ENCODE data around the gene MMP1. TPM values are rescaled to one million over a fixed set of nuclear protein-coding genes. Genes with fewer than 3 reads are reported as not detected.

Gene MMP1
- total RNA-seq, 2 experiments from 2014 or later = not detected

DNA sequence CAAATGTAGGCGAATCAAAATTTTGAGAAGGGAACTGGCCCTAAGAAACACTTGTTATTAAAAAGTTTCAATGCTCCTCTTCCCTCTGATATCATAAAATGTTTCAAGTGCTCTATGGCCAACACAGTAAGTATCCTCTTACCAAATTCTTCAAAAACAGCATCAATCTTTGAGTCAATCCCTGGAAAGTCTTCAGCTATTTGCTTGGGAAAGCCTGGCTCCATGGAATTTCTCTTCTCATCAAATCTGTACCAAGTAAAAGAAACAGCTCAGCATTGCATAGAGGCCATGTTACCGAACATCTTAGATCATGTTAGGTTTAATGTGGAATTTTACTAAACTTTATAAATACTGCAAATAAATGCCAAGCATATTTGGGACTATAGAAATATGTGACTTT is 39.2 kb upstream of the MMP1 start:
- intact Hi-C loops (cut with DNase I, micrococcal nuclease) = no loop called here
- CTCF ChIA-PET = no interaction called here

DNA sequence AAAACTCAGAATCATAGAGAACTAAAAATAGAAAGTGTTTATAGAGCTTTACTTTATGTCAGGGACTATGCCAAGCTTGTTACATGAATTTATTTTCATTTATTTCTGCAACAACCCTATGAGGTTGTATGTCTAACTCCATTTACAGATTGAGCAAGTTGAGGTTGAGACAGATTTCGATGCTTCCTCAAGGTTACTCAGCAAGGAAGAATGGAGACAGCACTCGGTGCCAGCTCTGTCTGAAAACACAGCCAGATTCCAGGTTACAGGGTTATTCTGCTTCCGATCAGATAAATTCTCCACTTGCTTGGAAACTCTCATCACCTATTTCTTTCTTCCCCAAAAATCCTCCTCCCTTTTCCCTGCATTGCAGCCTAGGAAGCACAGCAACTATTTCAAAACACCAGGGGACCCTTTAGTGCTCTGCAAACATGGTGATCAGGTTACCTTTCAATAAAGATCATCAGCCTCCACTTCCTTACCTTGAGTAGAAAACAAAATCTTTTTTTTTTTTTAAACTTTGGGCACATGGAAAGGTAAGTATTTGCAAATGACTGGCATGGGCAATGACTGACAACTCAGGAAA is 38.4 kb upstream of the MMP1 start:
- peaks cover 0 to 2% of the 10 kb centered on the region in 2 experiments for H3K9me3 ChIP-seq (ENCODE audit: control insufficient read depth in 1 of 2, insufficient read depth in 1 of 2, low read length in 2 of 2)
- Mint-ChIP-seq H3K9me3 (no peaks in the 10 kb centered on the region), H3K36me3 (ENCODE audit: low read depth) (no peaks in the 10 kb centered on the region), H3K4me1 (ENCODE audit: low read depth) (no peaks in the 10 kb centered on the region), H3K4me3 (no peak overlapping the region), H3K27ac (no peak overlapping the region), H3K27me3 (peaks cover 19% of the 10 kb centered on the region)
- H3K27ac ChIP-seq (ENCODE audit: low read depth in 1 of 2, low read length in 2 of 2) = no peak overlapping the region
- no peak for DNase-seq
- peaks cover 6 to 8% of the 10 kb centered on the region in 2 experiments for H3K27me3 ChIP-seq (ENCODE audit: control insufficient read depth in 1 of 2, insufficient read depth in 2 of 2, low read length in 2 of 2)
- TF ChIP-seq, protein P1, sequence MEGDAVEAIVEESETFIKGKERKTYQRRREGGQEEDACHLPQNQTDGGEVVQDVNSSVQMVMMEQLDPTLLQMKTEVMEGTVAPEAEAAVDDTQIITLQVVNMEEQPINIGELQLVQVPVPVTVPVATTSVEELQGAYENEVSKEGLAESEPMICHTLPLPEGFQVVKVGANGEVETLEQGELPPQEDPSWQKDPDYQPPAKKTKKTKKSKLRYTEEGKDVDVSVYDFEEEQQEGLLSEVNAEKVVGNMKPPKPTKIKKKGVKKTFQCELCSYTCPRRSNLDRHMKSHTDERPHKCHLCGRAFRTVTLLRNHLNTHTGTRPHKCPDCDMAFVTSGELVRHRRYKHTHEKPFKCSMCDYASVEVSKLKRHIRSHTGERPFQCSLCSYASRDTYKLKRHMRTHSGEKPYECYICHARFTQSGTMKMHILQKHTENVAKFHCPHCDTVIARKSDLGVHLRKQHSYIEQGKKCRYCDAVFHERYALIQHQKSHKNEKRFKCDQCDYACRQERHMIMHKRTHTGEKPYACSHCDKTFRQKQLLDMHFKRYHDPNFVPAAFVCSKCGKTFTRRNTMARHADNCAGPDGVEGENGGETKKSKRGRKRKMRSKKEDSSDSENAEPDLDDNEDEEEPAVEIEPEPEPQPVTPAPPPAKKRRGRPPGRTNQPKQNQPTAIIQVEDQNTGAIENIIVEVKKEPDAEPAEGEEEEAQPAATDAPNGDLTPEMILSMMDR (IDR thresholded peaks at IDR 0.05) = no peak
- intact Hi-C loops (cut with DNase I, micrococcal nuclease) = no loop called here
- no peak overlapping the region for H3K4me3 ChIP-seq (ENCODE audit: low read length)
- H3K4me1 ChIP-seq (ENCODE audit: insufficient read depth, low read length) = no peaks in the 10 kb centered on the region
- POLR2A ChIA-PET = no interaction called here
- ATAC-seq (ENCODE audit: poor library complexity) = no peak
- H3K36me3 ChIP-seq (ENCODE audit: insufficient read depth, low read length) = no peaks in the 10 kb centered on the region
- CTCF ChIA-PET = no interaction called here

More for the DNA sequence above, 39.2 kb upstream of the MMP1 start:
- ATAC-seq (ENCODE audit: poor library complexity) (no peak), DNase-seq (no peak)
- TF ChIP-seq, protein P1 (IDR thresholded peaks at IDR 0.05) = no peak
- H3K36me3 Mint-ChIP-seq (ENCODE audit: low read depth) = no peaks in the 10 kb centered on the region
- peaks cover 14% of the 10 kb centered on the region for H3K27me3 Mint-ChIP-seq
- Histone ChIP-seq H3K27ac (ENCODE audit: low read depth in 1 of 2, low read length in 2 of 2) (no peak overlapping the region), H3K9me3 (ENCODE audit: control insufficient read depth in 1 of 2, insufficient read depth in 1 of 2, low read length in 2 of 2) (no peaks in the 10 kb centered on the region), H3K27me3 (ENCODE audit: control insufficient read depth in 1 of 2, insufficient read depth in 2 of 2, low read length in 2 of 2) (peaks cover 1 to 3% of the 10 kb centered on the region in 2 experiments), H3K4me1 (ENCODE audit: insufficient read depth, low read length) (no peaks in the 10 kb centered on the region), H3K4me3 (ENCODE audit: low read length) (no peak overlapping the region), H3K36me3 (ENCODE audit: insufficient read depth, low read length) (no peaks in the 10 kb centered on the region)
- H3K27ac Mint-ChIP-seq = no peak overlapping the region
- POLR2A ChIA-PET = no interaction called here
- H3K4me3 Mint-ChIP-seq = no peak overlapping the region
- no peaks in the 10 kb centered on the region for H3K9me3 Mint-ChIP-seq
- no peaks in the 10 kb centered on the region for H3K4me1 Mint-ChIP-seq (ENCODE audit: low read depth)

DNA sequence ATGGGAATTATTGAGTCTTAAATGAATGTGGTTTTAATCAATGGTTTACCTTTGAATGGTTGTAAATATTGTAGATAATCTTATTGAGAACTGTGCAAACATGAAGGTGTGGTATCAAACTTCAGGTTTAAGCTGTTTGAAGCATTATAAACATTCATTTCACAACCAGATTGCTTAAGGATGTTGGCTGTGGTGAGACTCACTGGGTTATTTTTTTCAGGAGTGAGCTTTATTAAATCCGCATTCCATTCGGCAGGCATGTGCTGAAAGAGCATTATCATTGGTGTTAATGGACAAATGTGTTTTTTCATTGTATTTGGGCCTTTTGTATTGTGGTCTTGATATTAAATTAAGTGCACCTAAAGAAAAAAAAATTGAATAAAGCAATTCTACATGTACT is 35.8 kb upstream of the MMP1 start:
- peaks cover 38% of the 10 kb centered on the region for H3K27me3 Mint-ChIP-seq

More for the DNA sequence above, 35.8 kb upstream of the MMP1 start:
- H3K27ac ChIP-seq (ENCODE audit: low read depth in 1 of 2, low read length in 2 of 2) = no peak overlapping the region
- H3K4me1 ChIP-seq (ENCODE audit: insufficient read depth, low read length) = no peaks in the 10 kb centered on the region
- H3K9me3 ChIP-seq (ENCODE audit: control insufficient read depth in 1 of 2, insufficient read depth in 1 of 2, low read length in 2 of 2) = peaks cover 0 to 4% of the 10 kb centered on the region in 2 experiments
- no peaks in the 10 kb centered on the region for H3K36me3 Mint-ChIP-seq (ENCODE audit: low read depth)
- H3K36me3 ChIP-seq (ENCODE audit: insufficient read depth, low read length) = no peaks in the 10 kb centered on the region
- intact Hi-C loops (cut with DNase I, micrococcal nuclease) = no loop called here
- H3K4me3 ChIP-seq (ENCODE audit: low read length) = no peak overlapping the region
- no peak overlapping the region for H3K4me3 Mint-ChIP-seq
- H3K4me1 Mint-ChIP-seq (ENCODE audit: low read depth) = no peaks in the 10 kb centered on the region
- ChIA-PET POLR2A (no interaction called here), CTCF (no interaction called here)
- peaks cover 10 to 24% of the 10 kb centered on the region in 2 experiments for H3K27me3 ChIP-seq (ENCODE audit: control insufficient read depth in 1 of 2, insufficient read depth in 2 of 2, low read length in 2 of 2)
- TF ChIP-seq, protein P1 (IDR thresholded peaks at IDR 0.05) = no peak
- DNase-seq (no peak), ATAC-seq (ENCODE audit: poor library complexity) (no peak)
- no peak overlapping the region for H3K27ac Mint-ChIP-seq
- no peaks in the 10 kb centered on the region for H3K9me3 Mint-ChIP-seq
